ENCODE results near the gene DNMT3B.

DNA sequence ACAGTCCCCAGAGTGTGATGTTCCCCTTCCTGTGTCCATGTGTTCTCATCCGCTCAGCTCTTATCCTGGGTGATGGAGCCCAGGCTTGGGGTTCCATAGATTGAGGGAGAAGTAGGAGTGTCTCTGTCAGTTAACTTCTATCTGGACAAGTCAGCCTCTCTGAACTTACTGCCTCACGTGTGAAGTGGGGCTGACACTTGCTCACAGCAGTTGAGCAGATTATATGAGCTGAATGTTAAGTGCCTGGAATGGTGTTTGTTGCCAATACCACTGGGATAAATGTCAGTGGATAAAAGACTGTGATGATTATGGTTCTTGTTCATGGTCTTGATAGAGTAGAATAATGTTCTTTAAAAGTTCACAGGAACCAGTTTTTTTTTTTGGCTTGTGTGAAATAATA lies 79.4 kb downstream of the DNMT3B start:
- TF ChIP-seq, protein P1, sequence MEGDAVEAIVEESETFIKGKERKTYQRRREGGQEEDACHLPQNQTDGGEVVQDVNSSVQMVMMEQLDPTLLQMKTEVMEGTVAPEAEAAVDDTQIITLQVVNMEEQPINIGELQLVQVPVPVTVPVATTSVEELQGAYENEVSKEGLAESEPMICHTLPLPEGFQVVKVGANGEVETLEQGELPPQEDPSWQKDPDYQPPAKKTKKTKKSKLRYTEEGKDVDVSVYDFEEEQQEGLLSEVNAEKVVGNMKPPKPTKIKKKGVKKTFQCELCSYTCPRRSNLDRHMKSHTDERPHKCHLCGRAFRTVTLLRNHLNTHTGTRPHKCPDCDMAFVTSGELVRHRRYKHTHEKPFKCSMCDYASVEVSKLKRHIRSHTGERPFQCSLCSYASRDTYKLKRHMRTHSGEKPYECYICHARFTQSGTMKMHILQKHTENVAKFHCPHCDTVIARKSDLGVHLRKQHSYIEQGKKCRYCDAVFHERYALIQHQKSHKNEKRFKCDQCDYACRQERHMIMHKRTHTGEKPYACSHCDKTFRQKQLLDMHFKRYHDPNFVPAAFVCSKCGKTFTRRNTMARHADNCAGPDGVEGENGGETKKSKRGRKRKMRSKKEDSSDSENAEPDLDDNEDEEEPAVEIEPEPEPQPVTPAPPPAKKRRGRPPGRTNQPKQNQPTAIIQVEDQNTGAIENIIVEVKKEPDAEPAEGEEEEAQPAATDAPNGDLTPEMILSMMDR (IDR thresholded peaks at IDR 0.05) = no peak
- TF ChIP-seq POLR2A (IDR thresholded peaks at IDR 0.05) = no peak
